K562 (cell line): Measurements from ENCODE around the gene ANP32B. TPM values are rescaled to one million over a fixed set of nuclear protein-coding genes. Genes with fewer than 3 reads are reported as not detected.

Experiments
- ATAC-seq: fragments of 200-7000 bp; cut with Tn5 transposase; 3 replicates; pipeline ENCODE4 v1.9.1; 2020; ENCODE audit warnings: moderate library complexity
- Bru-seq: library from RNA; stranded (reverse); fragments of 400-500 nt; gene quantifications from one replicate; lab custom pipeline; 2021; lab: Mats Ljungman, UMichigan
- BruChase-seq, 2 experiments: library from RNA; stranded (reverse); fragments of 400-500 nt; gene quantifications; one replicate each; lab custom pipeline; 2021; lab: Mats Ljungman, UMichigan
- BruUV-seq: library from RNA; stranded (reverse); fragments of 400-500 nt; replicated peaks from 2 replicates; lab custom pipeline; 2021; lab: Mats Ljungman, UMichigan
- CTCF ChIA-PET: fragments of 300-600 bp; formaldehyde crosslinking; extraction: SDS; loops from one replicate; lab custom pipeline; 2021; ENCODE audit warnings: low intra/inter-chr PET ratio; lab: Yijun Ruan, JAX
- POLR2A ChIA-PET: fragments of 300-600, 350-650 bp; sonication (Branson Sonifier 250); formaldehyde crosslinking; extraction: SDS; loops from one replicate; lab custom pipeline; 2021; ENCODE audit warnings: antibody characterized with exemption, inconsistent platforms; lab: Yijun Ruan, JAX
- DNase-seq, 4 experiments: peaks; one replicate each; pipeline versions ENCODE4 v3.0.0 to v3.0.0-alpha.2; 2011 to 2018; ENCODE audit warnings: low spot score in 3 of 4, mixed read lengths in 3 of 4; ENCODE audit errors: extremely low read depth in 1 of 4
- FAIRE-seq: peaks from 2 replicates; lab custom pipeline; 2011; peaks lifted over from hg19 to GRCh38; lab: Jason Lieb, UNC
- H2AFZ ChIP-seq: 2 replicates; pipeline ENCODE4 v1.6.0; 2011; ENCODE audit warnings: low read depth, low read length, control low read depth, inconsistent platforms
- H3K27ac ChIP-seq: fragments of 200-600 bp; 3 replicates; pipeline ENCODE4 v1.8.0; 2011; ENCODE audit warnings: low read depth, mild to moderate bottlenecking, control low read depth, inconsistent platforms, low read length, moderate library complexity, mixed read lengths; ENCODE audit errors: extremely low read depth
- H3K27me3 ChIP-seq, 2 experiments: fragments of 300-600 bp in 1 of 2; 2 replicates in 1 of 2; 3 replicates in 1 of 2; pipeline versions ENCODE4 v1.6.0 to v1.8.0; 2011; ENCODE audit warnings: inconsistent platforms in 2 of 2, low read length in 2 of 2, mild to moderate bottlenecking in 1 of 2, mixed read lengths in 1 of 2, moderate library complexity in 1 of 2; ENCODE audit not compliant: control insufficient read depth in 2 of 2, insufficient read depth in 2 of 2
- H3K36me3 ChIP-seq: fragments of 300-600 bp; 3 replicates; pipeline ENCODE4 v1.8.0; 2011; ENCODE audit warnings: mild to moderate bottlenecking, low read length, inconsistent platforms; ENCODE audit not compliant: control insufficient read depth, insufficient read depth
- H3K4me1 ChIP-seq, 2 experiments: fragments of 200-600 bp in 1 of 2; replicated peaks in 1 of 2; 2 replicates in 1 of 2; 3 replicates in 1 of 2; pipeline versions ENCODE4 v1.5.1 to v1.8.0; 2011; ENCODE audit warnings: inconsistent platforms in 2 of 2, low read length in 2 of 2, mild to moderate bottlenecking in 1 of 2, mixed read lengths in 1 of 2, moderate library complexity in 1 of 2; ENCODE audit not compliant: control insufficient read depth in 2 of 2, insufficient read depth in 2 of 2
- H3K4me2 ChIP-seq: 2 replicates; pipeline ENCODE4 v1.6.1; 2011; ENCODE audit warnings: low read length, control low read depth, inconsistent platforms, mixed read lengths; ENCODE audit not compliant: insufficient read depth
- H3K4me3 ChIP-seq: fragments of 200-600 bp; sonication (generic), shearing (Covaris generic); 2 replicates; pipeline ENCODE4 v1.5.1; 2016; ENCODE audit warnings: control low read depth, inconsistent platforms
- H3K79me2 ChIP-seq: fragments of 200-600 bp; 3 replicates; pipeline ENCODE4 v1.8.0; 2011; ENCODE audit warnings: low read length, inconsistent platforms; ENCODE audit not compliant: control insufficient read depth, insufficient read depth
- H3K9ac ChIP-seq, 2 experiments: 2 replicates each; pipeline versions ENCODE4 v1.6.0 to v1.6.1; 2011; ENCODE audit warnings: low read depth in 2 of 2, low read length in 2 of 2, control low read depth in 1 of 2, inconsistent platforms in 1 of 2, mild to moderate bottlenecking in 1 of 2, mixed read lengths in 1 of 2; ENCODE audit not compliant: insufficient read depth in 1 of 2
- H3K9me1 ChIP-seq: one replicate; pipeline ENCODE4 v1.6.0; 2011; ENCODE audit warnings: inconsistent platforms, mild to moderate bottlenecking, low read length, moderate library complexity; ENCODE audit not compliant: control insufficient read depth, insufficient read depth
- H3K9me3 ChIP-seq: replicated peaks from 2 replicates; pipeline ENCODE4 v1.5.1; 2011; ENCODE audit warnings: low read depth, low read length, inconsistent platforms; ENCODE audit not compliant: control insufficient read depth, insufficient read depth
- H4K20me1 ChIP-seq: replicated peaks from 2 replicates; pipeline ENCODE4 v1.6.1; 2011; ENCODE audit warnings: low read length, inconsistent platforms, mixed read lengths; ENCODE audit not compliant: control insufficient read depth, insufficient read depth
- ARID1B ChIP-seq: fragments of 450-650 bp; IDR thresholded peaks from 2 replicates; pipeline ENCODE4 v1.6.1; 2016; ENCODE audit warnings: antibody characterized with exemption, mild to moderate bottlenecking, inconsistent platforms
- BRCA1 ChIP-seq, 2 experiments: fragments of 450-650 bp in 1 of 2; sonication (generic) in 1 of 2; formaldehyde crosslinking in 1 of 2; IDR thresholded peaks; 2 replicates each; pipeline versions ENCODE4 v1.5.0 to v1.6.1; 2017 to 2020; ENCODE audit warnings: mild to moderate bottlenecking in 1 of 2, missing genetic modification reagents in 1 of 2
- CHD4 ChIP-seq: fragments of 200-600 bp; sonication (generic); IDR thresholded peaks from 3 replicates; pipeline ENCODE4 v1.6.1; 2012; ENCODE audit warnings: low read depth, mild to moderate bottlenecking, mixed read lengths, low read length, inconsistent platforms; ENCODE audit not compliant: insufficient read depth, insufficient replicate concordance, poor library complexity, severe bottlenecking
- ETS2 ChIP-seq: IDR thresholded peaks from 2 replicates; pipeline ENCODE4 v1.6.1; 2016; ENCODE audit warnings: borderline replicate concordance, missing genetic modification characterization, mild to moderate bottlenecking, moderate library complexity, missing compliant biosample characterization; ENCODE audit not compliant: poor library complexity, severe bottlenecking
- GABPB2 ChIP-seq: fragments of 250-450 bp; sonication (Bioruptor Pico); conservative IDR thresholded peaks from 2 replicates; pipeline ENCODE4 v1.5.1; 2021; ENCODE audit warnings: mild to moderate bottlenecking
- HEY1 ChIP-seq: fragments of 250-450 bp; sonication (Bioruptor Pico); IDR thresholded peaks from 2 replicates; pipeline ENCODE4 v1.5.0; 2020; ENCODE audit warnings: mild to moderate bottlenecking, moderate library complexity, borderline replicate concordance
- KDM5B ChIP-seq: fragments of 200-600 bp; sonication (generic); IDR thresholded peaks from 2 replicates; pipeline ENCODE4 v1.6.1; 2012; ENCODE audit warnings: low read depth, mild to moderate bottlenecking, moderate library complexity, low read length, control low read depth, inconsistent platforms; ENCODE audit not compliant: insufficient replicate concordance
- LARP7 ChIP-seq: fragments of 450-650 bp; IDR thresholded peaks from 2 replicates; pipeline ENCODE4 v1.6.1; 2016
- MCM7 ChIP-seq, 2 experiments: fragments of 450-650 bp; IDR thresholded peaks; 2 replicates each; pipeline ENCODE4 v1.6.1; 2016 to 2018
- NCOA6 ChIP-seq: fragments of 450-650 bp; IDR thresholded peaks from 2 replicates; pipeline ENCODE4 v1.6.1; 2017; ENCODE audit warnings: mild to moderate bottlenecking
- NELFE ChIP-seq: IDR thresholded peaks from 2 replicates; pipeline ENCODE4 v1.6.1; 2011; ENCODE audit warnings: mild to moderate bottlenecking; ENCODE audit not compliant: insufficient read depth, insufficient read length
- SNRNP70 ChIP-seq: fragments of 200-400 bp; formaldehyde crosslinking; optimal IDR thresholded peaks from 2 replicates; pipeline ENCODE3; 2017; ENCODE audit warnings: low read depth, low read length
- TAF9B ChIP-seq: fragments of 450-650 bp; IDR thresholded peaks from 2 replicates; pipeline ENCODE4 v1.6.1; 2018; ENCODE audit warnings: mild to moderate bottlenecking; ENCODE audit not compliant: partially characterized antibody
- ZNF263 ChIP-seq: sonication (generic); formaldehyde crosslinking; IDR thresholded peaks from 2 replicates; pipeline ENCODE4 v1.8.0; 2022; ENCODE audit warnings: mild to moderate bottlenecking, missing genetic modification reagents, borderline replicate concordance
- ZNF785 ChIP-seq: fragments of 250-450 bp; sonication (Bioruptor Pico); IDR thresholded peaks from 2 replicates; pipeline ENCODE4 v1.4.0; 2020; ENCODE audit warnings: mild to moderate bottlenecking
- ZNF79 ChIP-seq: fragments of 250-450 bp; sonication (Bioruptor Pico); IDR thresholded peaks from 2 replicates; pipeline ENCODE4 v1.4.0; 2020; ENCODE audit warnings: low read depth, mild to moderate bottlenecking, moderate library complexity
- WGBS: fragments of 100-300 bp; shearing (Covaris generic); methylation state at CpG from one replicate; pipeline ENCODE4 v1.1.6; 2016; ENCODE audit warnings: low coverage, mixed read lengths; ENCODE audit not compliant: insufficient coverage; ENCODE audit errors: missing lambda C conversion rate; 5-methylcytosine and 5-hydroxymethylcytosine counted together
- in situ Hi-C: fragments of 300-500 bp; cut with MboI; formaldehyde crosslinking; loops from 4 replicates; pipeline ENCODE4 v1.15.0; 2018; ENCODE audit warnings: inconsistent platforms, mixed read lengths
- intact Hi-C: fragments of 100-400 bp; cut with micrococcal nuclease; formaldehyde crosslinking; loops from 2 replicates; pipeline ENCODE4 v1.14.2; 2022
- long read RNA-seq, 3 experiments: library from polyadenylated mRNA in 2 of 3; library from RNA in 1 of 3; unstranded in 2 of 3; stranded (forward) in 1 of 3; transcript quantifications; one replicate each; pipeline ENCODE4 v2.0.0, GENCODE V29; 2019 to 2022
- polyA minus RNA-seq, 3 experiments: library from RNA; depleted of rRNA, polyadenylated mRNA; stranded (reverse); fragments of >200 nt; gene quantifications; 2 replicates each; pipeline ENCODE4 v1.2.3, GENCODE V29; 2011
- polyA plus RNA-seq, 8 experiments: library from polyadenylated mRNA; depleted of rRNA in 4 of 8; stranded (reverse) in 5 of 8; unstranded in 3 of 8; fragments of >200 nt; fragmentation: Nextera tagmentation in 2 of 8; fragmentation: Illumina TruSeq in 1 of 8; extraction: Ambion mirVana in 2 of 8; extraction: Trizol in 1 of 8; gene quantifications; 2 replicates each; pipeline versions ENCODE4 v1.2.1 to v1.2.3, GENCODE V29; 2011 to 2014; ENCODE audit warnings: inconsistent platforms in 1 of 8, missing spikeins in 1 of 8
- total RNA-seq, 7 experiments: library from RNA; depleted of rRNA in 6 of 7; stranded (reverse); fragments of >200 nt in 6 of 7; fragmentation: Illumina TruSeq in 2 of 7; extraction: Trizol in 2 of 7; gene quantifications; 2 replicates each; pipeline versions ENCODE4 v1.2.1 to v1.2.3, GENCODE V29; 2011 to 2021; ENCODE audit warnings: low replicate concordance in 1 of 7

ANP32B gene
- 103 and 181 TPM in 2 replicates for total RNA-seq (2011; cell fraction: chromatin; rRNA removed; ENCODE audit: low replicate concordance)
- 53.9 and 79.2 TPM in 2 replicates for total RNA-seq (2011; cell fraction: nucleolus; rRNA removed)
- total RNA-seq (2011; cell fraction: nucleoplasm; rRNA removed), result 96.2 and 106 TPM in 2 replicates
- total RNA-seq (2014; rRNA removed) (90.3 and 90.7 TPM in 2 replicates), total RNA-seq (2014; rRNA removed; fragmentation: Illumina TruSeq; extraction: Trizol) (80.3 and 96.1 TPM in 2 replicates), total RNA-seq (2015; rRNA removed; fragmentation: Illumina TruSeq; extraction: Trizol) (68.9 and 78.4 TPM in 2 replicates), total RNA-seq (2021) (384 and 454 TPM in 2 replicates), polyA plus RNA-seq (2011; rRNA removed) (135 and 147 TPM in 2 replicates), polyA plus RNA-seq (2014; fragmentation: Illumina TruSeq; extraction: Trizol) (711 and 815 TPM in 2 replicates), polyA plus RNA-seq (2014; fragmentation: Nextera tagmentation; extraction: Ambion mirVana) (100 to 1,000 TPM in 1 of 2 experiments, 10 to 100 TPM in 1; 87.2 to 141 TPM), polyA plus RNA-seq (2014; rRNA removed) (331 and 380 TPM in 2 replicates), polyA minus RNA-seq (2011; rRNA and poly(A)+ RNA removed) (117 and 146 TPM in 2 replicates), Bru-seq, nascent RNA (percentile 98 among the genes with signal in this experiment), BruChase-seq, experiment 1, labeled RNA remaining after a 2-hour chase (percentile 99 among the genes with signal in this experiment), BruChase-seq, experiment 2, labeled RNA remaining after a 6-hour chase (percentile 98 among the genes with signal in this experiment)
- 19.4 and 46.5 TPM in 2 replicates for polyA plus RNA-seq (2011; cell fraction: cytosol; rRNA removed)
- 41.5 and 53.7 TPM in 2 replicates for polyA plus RNA-seq (2011; cell fraction: nucleus; rRNA removed)
- 595 and 725 TPM in 2 replicates for polyA plus RNA-seq (2012)
- polyA minus RNA-seq (2011; cell fraction: cytosol; rRNA and poly(A)+ RNA removed), result 105 and 106 TPM in 2 replicates
- 31.2 and 52.8 TPM in 2 replicates for polyA minus RNA-seq (2011; cell fraction: nucleus; rRNA and poly(A)+ RNA removed)
- long read RNA-seq, experiment 1, transcript ANP32B-201 (7 exons, 1,463 nt), result major isoform, 2,494 of 2,776 reads
- long read RNA-seq, experiment 1, partial matches to known transcripts, result 120 of 2,776 reads
- long read RNA-seq, experiment 1, other reads (novel, unspliced or antisense), result 162 of 2,776 reads
- long read RNA-seq, experiment 2, transcript ANP32B-201 (7 exons, 1,463 nt), result major isoform, 7 of 573 reads
- long read RNA-seq, experiment 2, partial matches to known transcripts, result 543 of 573 reads
- long read RNA-seq, experiment 2, other reads (novel, unspliced or antisense), result 19 of 573 reads
- long read RNA-seq, experiment 3, transcript ANP32B-201 (7 exons, 1,463 nt), result major isoform, 571 of 782 reads
- long read RNA-seq, experiment 3, partial matches to known transcripts, result 143 of 782 reads
- long read RNA-seq, experiment 3, other reads (novel, unspliced or antisense), result 68 of 782 reads

- FAIRE-seq, result no peak
- WGBS, result under 1% methylated on average over 48 of the region's 105 CpGs
- ATAC-seq, result peak; percentile 82
- intact Hi-C loops, result loop anchor here (1.0 to 5.0 kb wide), 4 partner anchors 22 to 274 kb away; partner anchors contain the start of gene TBC1D2
- peak within 1 kb of the TSS; percentile 75 for H3K4me2 ChIP-seq
- H3K4me1 ChIP-seq, result peaks cover 33 to 52% of the 10 kb centered on the region in 2 experiments; a peak in 4 of 5 replicates
- BruUV-seq, result no TSS peak
- H3K9me3 ChIP-seq, result no peaks in the 10 kb centered on the region
- CTCF ChIA-PET, result interaction anchor here (0.6 to 1.6 kb wide), 4 partner anchors 59 to 1836 kb away, joined by 3 to 7 read pairs (median 5); partner anchors contain the start of gene TRMO
- H3K27ac ChIP-seq, result peak within 1 kb of the TSS; percentile 99
- peak within 1 kb of the TSS; percentile 21; the same call in 1 of the 2 replicates for H2AFZ ChIP-seq
- no peaks in the 10 kb centered on the region for H3K27me3 ChIP-seq
- H3K9ac ChIP-seq, result peak within 1 kb of the TSS; percentile 99
- peak within 1 kb of the TSS; percentile 89 for H3K4me3 ChIP-seq
- no peaks in the 10 kb centered on the region for H3K9me1 ChIP-seq
- peaks cover 72% of the 10 kb centered on the region for H3K79me2 ChIP-seq
- DNase-seq, result peak; percentile 85 to 97 (median 89)
- peaks cover 12% of the 10 kb centered on the region for H4K20me1 ChIP-seq
- POLR2A ChIA-PET, result interaction anchor here (0.6 to 6.2 kb wide), 27 partner anchors 9 to 962 kb away, joined by 3 to 84 read pairs (median 4); partner anchors contain the start of genes HEMGN, TBC1D2 and TRMO
- peaks cover 20% of the 10 kb centered on the region for H3K36me3 ChIP-seq
- in situ Hi-C loops, result no loop called here
- TF ChIP-seq TAF9B (peak; percentile 81), HEY1 (CRISPR knock-in tag) (no peak), ZNF79 (peak; percentile 42; the same call in 1 of the 2 replicates), ARID1B (peak; percentile 58), ZNF785 (CRISPR knock-in tag) (no peak), NELFE (no peak), CHD4 (no peak), KDM5B (no peak), ZNF263 (CRISPR knock-in tag) (no peak; the same call in none of the 2 replicates), MCM7 (IDR thresholded peaks at IDR 0.05) (no peak), GABPB2 (CRISPR knock-in tag) (no peak; the same call in 1 of the 2 replicates), NCOA6 (no peak), BRCA1 (IDR thresholded peaks at IDR 0.05) (no peak), BRCA1 (CRISPR knock-in tag; IDR thresholded peaks at IDR 0.05) (no peak), LARP7 (no peak), ETS2 (tag) (no peak), SNRNP70 (no peak)
These were observed at the start of gene ANP32B for GRCh38 chr9:97982683-97983588. ANP32B (plus strand) TSS chr9:97983341; CDS start chr9:97983556, 215 bp downstream.
